ENCODE data around the gene CCND1. TPM values are rescaled to one million over a fixed set of nuclear protein-coding genes. Genes with fewer than 3 reads are reported as not detected.

Gene CCND1
- total RNA-seq, 1 experiment from 2014 or later: 392 TPM

DNA sequence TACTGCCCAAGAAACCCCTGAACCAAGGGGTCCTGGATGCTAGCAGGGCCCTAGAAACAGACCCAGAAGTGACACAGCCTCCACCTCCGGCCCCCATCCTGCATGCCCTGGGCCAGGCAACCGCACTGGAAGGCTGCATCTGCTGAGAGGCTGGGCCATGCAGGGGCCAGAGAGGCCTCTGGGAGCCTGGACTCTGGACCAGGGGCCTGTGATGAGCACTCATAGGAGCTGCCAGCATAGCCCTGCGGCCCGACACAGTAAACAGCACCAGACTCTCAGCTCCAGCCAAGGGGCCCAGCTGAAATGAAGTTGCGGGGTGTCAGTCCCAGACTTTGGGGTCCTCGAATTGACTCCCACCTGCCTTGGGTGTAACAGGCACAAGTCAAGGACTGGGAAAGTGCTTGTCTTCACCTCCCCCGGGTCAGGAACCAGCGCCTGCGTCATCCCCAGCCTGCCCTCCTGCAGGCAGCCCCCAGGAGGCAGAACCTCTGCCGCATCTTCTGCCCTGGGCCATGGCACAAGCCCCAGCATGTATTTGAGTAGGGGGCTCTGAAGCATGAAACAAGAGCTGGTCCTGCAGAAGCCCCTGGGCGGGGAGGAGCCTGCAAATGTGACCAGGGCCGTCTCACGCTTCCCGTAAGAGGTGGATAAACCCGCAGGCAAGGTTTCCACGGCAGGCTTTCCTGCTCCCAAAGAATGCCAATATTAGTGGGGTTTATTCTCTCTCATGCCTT is 25.2 kb upstream of the CCND1 start:
- Mint-ChIP-seq H3K36me3 (ENCODE audit: insufficient read depth, unreplicated experiment) (no peaks in the 10 kb centered on the region), H3K4me1 (ENCODE audit: low read depth, unreplicated experiment) (no peaks in the 10 kb centered on the region), H3K27me3 (ENCODE audit: unreplicated experiment) (peaks cover 29% of the 10 kb centered on the region), H3K9me3 (ENCODE audit: low read depth, unreplicated experiment) (no peaks in the 10 kb centered on the region), H3K27ac (ENCODE audit: unreplicated experiment) (no peak overlapping the region), H3K4me3 (ENCODE audit: low read depth, unreplicated experiment) (no peak overlapping the region)
- TF ChIP-seq, protein P1, sequence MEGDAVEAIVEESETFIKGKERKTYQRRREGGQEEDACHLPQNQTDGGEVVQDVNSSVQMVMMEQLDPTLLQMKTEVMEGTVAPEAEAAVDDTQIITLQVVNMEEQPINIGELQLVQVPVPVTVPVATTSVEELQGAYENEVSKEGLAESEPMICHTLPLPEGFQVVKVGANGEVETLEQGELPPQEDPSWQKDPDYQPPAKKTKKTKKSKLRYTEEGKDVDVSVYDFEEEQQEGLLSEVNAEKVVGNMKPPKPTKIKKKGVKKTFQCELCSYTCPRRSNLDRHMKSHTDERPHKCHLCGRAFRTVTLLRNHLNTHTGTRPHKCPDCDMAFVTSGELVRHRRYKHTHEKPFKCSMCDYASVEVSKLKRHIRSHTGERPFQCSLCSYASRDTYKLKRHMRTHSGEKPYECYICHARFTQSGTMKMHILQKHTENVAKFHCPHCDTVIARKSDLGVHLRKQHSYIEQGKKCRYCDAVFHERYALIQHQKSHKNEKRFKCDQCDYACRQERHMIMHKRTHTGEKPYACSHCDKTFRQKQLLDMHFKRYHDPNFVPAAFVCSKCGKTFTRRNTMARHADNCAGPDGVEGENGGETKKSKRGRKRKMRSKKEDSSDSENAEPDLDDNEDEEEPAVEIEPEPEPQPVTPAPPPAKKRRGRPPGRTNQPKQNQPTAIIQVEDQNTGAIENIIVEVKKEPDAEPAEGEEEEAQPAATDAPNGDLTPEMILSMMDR (IDR thresholded peaks at IDR 0.05; ENCODE audit: unreplicated experiment): no peak
- intact Hi-C loops (cut with micrococcal nuclease; ENCODE audit: unreplicated experiment): no loop called here
- DNase-seq: no peak
- BruUV-seq (replicated peaks): no TSS peak
- CTCF ChIA-PET: no interaction called here

DNA sequence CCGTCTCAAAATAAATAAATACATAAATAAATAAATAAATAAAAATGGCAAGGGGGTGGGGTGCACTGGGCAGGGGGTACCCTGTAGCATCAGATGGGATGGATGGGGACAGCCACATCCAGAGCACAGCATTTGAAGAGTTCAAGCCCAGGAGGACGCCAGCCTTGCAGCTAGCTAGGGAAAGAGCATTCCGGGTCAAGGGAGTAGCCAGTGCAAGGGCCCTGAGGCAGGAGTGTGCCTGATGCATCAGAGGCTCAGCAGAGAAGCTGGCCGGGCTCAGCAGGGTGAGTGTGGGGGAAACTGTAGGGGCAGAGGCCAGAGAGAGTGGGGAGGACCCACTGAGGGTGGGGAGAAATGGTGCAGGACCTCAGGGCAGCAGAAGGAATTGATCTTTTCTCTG is 23.7 kb upstream of the CCND1 start:
- no peaks in the 10 kb centered on the region for H3K4me1 Mint-ChIP-seq (ENCODE audit: low read depth, unreplicated experiment)
- TF ChIP-seq, protein P1 (IDR thresholded peaks at IDR 0.05; ENCODE audit: unreplicated experiment): no peak
- CTCF ChIA-PET: no interaction called here
- intact Hi-C loops (cut with micrococcal nuclease; ENCODE audit: unreplicated experiment): no loop called here
- H3K27me3 Mint-ChIP-seq (ENCODE audit: unreplicated experiment): peaks cover 29% of the 10 kb centered on the region
- BruUV-seq (replicated peaks): no TSS peak
- no peaks in the 10 kb centered on the region for H3K9me3 Mint-ChIP-seq (ENCODE audit: low read depth, unreplicated experiment)
- no peak overlapping the region for H3K27ac Mint-ChIP-seq (ENCODE audit: unreplicated experiment)
- no peak overlapping the region for H3K4me3 Mint-ChIP-seq (ENCODE audit: low read depth, unreplicated experiment)
- no peak for DNase-seq
- H3K36me3 Mint-ChIP-seq (ENCODE audit: insufficient read depth, unreplicated experiment): no peaks in the 10 kb centered on the region

DNA sequence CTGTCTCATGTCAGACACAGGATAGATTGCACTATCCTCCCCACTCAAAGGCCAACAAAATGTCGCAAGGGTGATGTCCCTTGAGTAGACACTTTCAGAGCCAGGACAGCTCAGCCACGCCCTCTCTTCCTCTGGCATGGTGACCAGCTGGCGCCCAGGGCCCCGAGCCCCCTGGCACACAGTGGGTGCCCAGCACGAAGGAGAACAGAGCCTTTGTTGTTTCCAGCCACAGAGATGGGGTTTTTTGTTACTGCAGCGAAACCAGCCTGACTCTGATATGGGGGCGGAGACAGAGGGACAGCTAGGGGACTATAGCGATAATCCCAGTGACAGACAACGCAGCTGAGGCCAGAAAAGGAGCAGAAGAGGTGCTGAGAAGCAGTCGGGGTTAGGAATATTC is 23.3 kb upstream of the CCND1 start:
- BruUV-seq (replicated peaks): no TSS peak
- Mint-ChIP-seq H3K4me3 (ENCODE audit: low read depth, unreplicated experiment) (no peak overlapping the region), H3K4me1 (ENCODE audit: low read depth, unreplicated experiment) (no peaks in the 10 kb centered on the region), H3K36me3 (ENCODE audit: insufficient read depth, unreplicated experiment) (no peaks in the 10 kb centered on the region), H3K9me3 (ENCODE audit: low read depth, unreplicated experiment) (no peaks in the 10 kb centered on the region), H3K27ac (ENCODE audit: unreplicated experiment) (no peak overlapping the region), H3K27me3 (ENCODE audit: unreplicated experiment) (peaks cover 29% of the 10 kb centered on the region)
- no peak for DNase-seq
- TF ChIP-seq, protein P1 (IDR thresholded peaks at IDR 0.05; ENCODE audit: unreplicated experiment): no peak
- CTCF ChIA-PET: no interaction called here
- intact Hi-C loops (cut with micrococcal nuclease; ENCODE audit: unreplicated experiment): no loop called here

DNA sequence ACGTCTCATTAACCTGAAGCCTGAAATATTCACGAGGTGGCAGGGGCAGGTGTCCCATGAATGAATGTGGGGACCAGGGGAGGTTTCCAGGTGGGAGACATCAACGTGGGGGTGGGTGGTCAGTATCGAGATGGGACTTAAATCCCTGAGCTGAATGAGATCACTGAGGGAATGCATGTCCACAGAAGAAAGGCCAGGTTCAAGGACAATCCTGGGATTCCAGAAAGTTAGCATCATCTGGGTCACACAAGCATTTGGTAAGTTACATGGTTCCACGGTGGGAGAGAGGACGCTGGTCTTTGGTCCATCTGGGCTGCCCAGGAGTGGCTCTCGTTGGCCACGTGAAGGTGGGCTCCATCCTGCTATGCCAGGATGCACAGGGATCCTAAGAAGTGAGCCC is 22.7 kb upstream of the CCND1 start:
- intact Hi-C loops (cut with micrococcal nuclease; ENCODE audit: unreplicated experiment): no loop called here

More for the DNA sequence above, 22.7 kb upstream of the CCND1 start:
- no peaks in the 10 kb centered on the region for H3K4me1 Mint-ChIP-seq (ENCODE audit: low read depth, unreplicated experiment)
- TF ChIP-seq, protein P1 (IDR thresholded peaks at IDR 0.05; ENCODE audit: unreplicated experiment): no peak
- peaks cover 29% of the 10 kb centered on the region for H3K27me3 Mint-ChIP-seq (ENCODE audit: unreplicated experiment)
- CTCF ChIA-PET: interaction anchor here (0.6 kb wide), 1 partner anchor 11 kb away, joined by 3 read pairs; no protein-coding TSS in a partner anchor
- H3K9me3 Mint-ChIP-seq (ENCODE audit: low read depth, unreplicated experiment): no peaks in the 10 kb centered on the region
- H3K27ac Mint-ChIP-seq (ENCODE audit: unreplicated experiment): no peak overlapping the region
- H3K4me3 Mint-ChIP-seq (ENCODE audit: low read depth, unreplicated experiment): no peak overlapping the region
- H3K36me3 Mint-ChIP-seq (ENCODE audit: insufficient read depth, unreplicated experiment): no peaks in the 10 kb centered on the region
- no TSS peak for BruUV-seq (replicated peaks)
- no peak for DNase-seq

Measured in Calu3 (cell line).